ENCODE results near the gene UBE2J1.
A peak's percentile ranks its signal among the peaks of the same experiment; 100 is the strongest.

The UBE2J1 gene

GRCh38 chr6:89302195-89302770 lies 50.2 kb downstream of the UBE2J1 start:
- H2BK12ac ChIP-seq (ENCODE audit: low read length): no peak overlapping the region
- H4K8ac ChIP-seq (ENCODE audit: low read depth, low read length): no peak overlapping the region
- no CpG with 5 or more reads among the region's 22 CpGs for WGBS (ENCODE audit: extremely low coverage, insufficient coverage, insufficient read length)

DNA sequence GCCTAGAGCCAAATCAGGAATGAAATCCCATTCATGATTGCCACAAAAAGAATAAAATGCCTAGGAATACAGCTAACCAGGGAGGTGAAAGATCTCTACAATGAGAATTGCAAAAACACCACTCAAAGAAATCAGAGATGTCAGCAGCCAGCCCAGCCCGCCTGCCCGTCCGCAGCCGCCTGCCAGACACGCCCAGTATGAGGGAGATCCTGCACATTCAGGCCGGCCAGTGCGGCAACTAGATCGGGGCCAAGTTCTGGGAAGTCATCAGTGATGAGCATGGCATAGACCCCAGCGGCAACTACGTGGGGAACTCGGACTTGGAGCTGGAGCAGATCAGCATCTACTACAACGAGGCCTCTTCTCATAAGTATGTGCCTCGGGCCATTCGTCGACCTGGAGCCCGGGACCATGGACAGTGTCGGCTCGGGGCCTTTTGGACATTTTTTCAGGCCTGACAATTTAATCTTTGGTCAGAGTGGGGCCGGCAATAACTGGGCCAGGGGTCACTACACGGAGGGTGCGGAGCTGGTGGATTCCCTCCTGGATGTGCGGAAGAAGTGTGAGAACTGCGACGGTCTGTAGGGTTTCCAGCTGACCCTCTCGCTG lies 50.8 kb downstream of the UBE2J1 start:
- no peak overlapping the region for H2BK5ac ChIP-seq (ENCODE audit: low read depth, low read length, poor library complexity)

More at GRCh38 chr6:89302195-89302770, 50.2 kb downstream of the UBE2J1 start:
- Histone ChIP-seq H3K79me1 (ENCODE audit: low read length) (no peaks in the 10 kb centered on the region), H3K4me2 (ENCODE audit: low read length) (no peak overlapping the region), H3K36me3 (ENCODE audit: control insufficient read depth in 1 of 2, insufficient read depth in 2 of 2, low read length in 2 of 2) (no peaks in the 10 kb centered on the region), H3K18ac (ENCODE audit: low read length) (no peak overlapping the region), H3K23ac (ENCODE audit: low read length) (no peak overlapping the region), H3K14ac (ENCODE audit: low read length) (no peak overlapping the region), H3K9me3 (ENCODE audit: insufficient read depth, low read depth, low read length) (peaks cover 10% of the 10 kb centered on the region), H2BK5ac (ENCODE audit: low read depth, low read length, poor library complexity) (no peak overlapping the region), H4K91ac (ENCODE audit: low read depth, low read length) (no peak overlapping the region), H3K4me1 (ENCODE audit: control insufficient read depth in 1 of 2, insufficient read depth in 2 of 2, low read length in 2 of 2) (no peaks in the 10 kb centered on the region), H3K9ac (ENCODE audit: low read length) (no peak overlapping the region), H3K4ac (ENCODE audit: low read depth, low read length) (no peak overlapping the region), H3K27ac (ENCODE audit: low read depth, low read length) (no peak overlapping the region), H2AFZ (ENCODE audit: insufficient read depth, low read length, poor library complexity) (no peak overlapping the region), H2AK5ac (ENCODE audit: low read length) (no peak overlapping the region), H2BK120ac (ENCODE audit: insufficient read depth, low read length, poor library complexity) (no peak overlapping the region), H3K79me2 (ENCODE audit: control insufficient read depth, insufficient read depth, low read length, poor library complexity) (no peaks in the 10 kb centered on the region), H3K4me3 (ENCODE audit: low read depth, low read length) (no peak overlapping the region), H3K27me3 (ENCODE audit: insufficient read depth, low read length) (no peaks in the 10 kb centered on the region), H4K12ac (ENCODE audit: low read depth, low read length) (no peak overlapping the region)
- DNase-seq: no peak

GRCh38 chr6:89299466-89299850 lies 53.1 kb downstream of the UBE2J1 start:
- no CpG with 5 or more reads among the region's 7 CpGs for WGBS (ENCODE audit: extremely low coverage, insufficient coverage, insufficient read length)
- H4K91ac ChIP-seq (ENCODE audit: low read depth, low read length): no peak overlapping the region
- no peaks in the 10 kb centered on the region for H3K79me1 ChIP-seq (ENCODE audit: low read length)
- no peak overlapping the region for H3K23ac ChIP-seq (ENCODE audit: low read length)
- no peak overlapping the region for H3K4ac ChIP-seq (ENCODE audit: low read depth, low read length)
- H2BK12ac ChIP-seq (ENCODE audit: low read length): no peak overlapping the region
- H3K36me3 ChIP-seq (ENCODE audit: control insufficient read depth in 1 of 2, insufficient read depth in 2 of 2, low read length in 2 of 2): no peaks in the 10 kb centered on the region
- H3K4me3 ChIP-seq (ENCODE audit: low read depth, low read length): no peak overlapping the region
- H3K14ac ChIP-seq (ENCODE audit: low read length): no peak overlapping the region
- H3K27me3 ChIP-seq (ENCODE audit: insufficient read depth, low read length): no peaks in the 10 kb centered on the region
- H2AK5ac ChIP-seq (ENCODE audit: low read length): no peak overlapping the region
- no peak overlapping the region for H2BK120ac ChIP-seq (ENCODE audit: insufficient read depth, low read length, poor library complexity)
- H2AFZ ChIP-seq (ENCODE audit: insufficient read depth, low read length, poor library complexity): no peak overlapping the region
- H3K18ac ChIP-seq (ENCODE audit: low read length): no peak overlapping the region
- H3K27ac ChIP-seq (ENCODE audit: low read depth, low read length): no peak overlapping the region
- H4K12ac ChIP-seq (ENCODE audit: low read depth, low read length): no peak overlapping the region
- H3K4me1 ChIP-seq (ENCODE audit: control insufficient read depth in 1 of 2, insufficient read depth in 2 of 2, low read length in 2 of 2): no peaks in the 10 kb centered on the region
- no peak overlapping the region for H2BK5ac ChIP-seq (ENCODE audit: low read depth, low read length, poor library complexity)
- no peaks in the 10 kb centered on the region for H3K79me2 ChIP-seq (ENCODE audit: control insufficient read depth, insufficient read depth, low read length, poor library complexity)
- DNase-seq: no peak
- no peak overlapping the region for H4K8ac ChIP-seq (ENCODE audit: low read depth, low read length)
- no peak overlapping the region for H3K4me2 ChIP-seq (ENCODE audit: low read length)
- H3K9me3 ChIP-seq (ENCODE audit: insufficient read depth, low read depth, low read length): peaks cover 10% of the 10 kb centered on the region
- H3K9ac ChIP-seq (ENCODE audit: low read length): no peak overlapping the region

More for the DNA sequence above, 50.8 kb downstream of the UBE2J1 start:
- H4K12ac ChIP-seq (ENCODE audit: low read depth, low read length): no peak overlapping the region
- peak; percentile 17 to 43 for DNase-seq
- no peak overlapping the region for H4K91ac ChIP-seq (ENCODE audit: low read depth, low read length)
- no peak overlapping the region for H2AK5ac ChIP-seq (ENCODE audit: low read length)
- H3K4ac ChIP-seq (ENCODE audit: low read depth, low read length): no peak overlapping the region
- H3K9ac ChIP-seq (ENCODE audit: low read length): no peak overlapping the region
- H3K14ac ChIP-seq (ENCODE audit: low read length): no peak overlapping the region
- H3K4me3 ChIP-seq (ENCODE audit: low read depth, low read length): no peak overlapping the region
- H3K79me2 ChIP-seq (ENCODE audit: control insufficient read depth, insufficient read depth, low read length, poor library complexity): no peaks in the 10 kb centered on the region
- H3K27ac ChIP-seq (ENCODE audit: low read depth, low read length): no peak overlapping the region
- H3K4me2 ChIP-seq (ENCODE audit: low read length): no peak overlapping the region
- H3K79me1 ChIP-seq (ENCODE audit: low read length): no peaks in the 10 kb centered on the region
- no peak overlapping the region for H2AFZ ChIP-seq (ENCODE audit: insufficient read depth, low read length, poor library complexity)
- no peak overlapping the region for H3K23ac ChIP-seq (ENCODE audit: low read length)
- no peak overlapping the region for H3K18ac ChIP-seq (ENCODE audit: low read length)
- no peaks in the 10 kb centered on the region for H3K4me1 ChIP-seq (ENCODE audit: control insufficient read depth in 1 of 2, insufficient read depth in 2 of 2, low read length in 2 of 2)
- no CpG with 5 or more reads among the region's 25 CpGs for WGBS (ENCODE audit: extremely low coverage, insufficient coverage, insufficient read length)
- no peaks in the 10 kb centered on the region for H3K27me3 ChIP-seq (ENCODE audit: insufficient read depth, low read length)
- H4K8ac ChIP-seq (ENCODE audit: low read depth, low read length): no peak overlapping the region
- peaks cover 10% of the 10 kb centered on the region for H3K9me3 ChIP-seq (ENCODE audit: insufficient read depth, low read depth, low read length)
- H2BK120ac ChIP-seq (ENCODE audit: insufficient read depth, low read length, poor library complexity): no peak overlapping the region
- no peaks in the 10 kb centered on the region for H3K36me3 ChIP-seq (ENCODE audit: control insufficient read depth in 1 of 2, insufficient read depth in 2 of 2, low read length in 2 of 2)
- no peak overlapping the region for H2BK12ac ChIP-seq (ENCODE audit: low read length)

- no peak overlapping the region for H3K18ac ChIP-seq (ENCODE audit: low read length)
- H3K14ac ChIP-seq (ENCODE audit: low read length): no peak overlapping the region
- no CpG with 5 or more reads among the region's 4 CpGs for WGBS (ENCODE audit: extremely low coverage, insufficient coverage, insufficient read length)
- H2AK5ac ChIP-seq (ENCODE audit: low read length): no peak overlapping the region
- no peaks in the 10 kb centered on the region for H3K27me3 ChIP-seq (ENCODE audit: insufficient read depth, low read length)
- no peak overlapping the region for H3K23ac ChIP-seq (ENCODE audit: low read length)
- no peaks in the 10 kb centered on the region for H3K79me2 ChIP-seq (ENCODE audit: control insufficient read depth, insufficient read depth, low read length, poor library complexity)
- no peak overlapping the region for H3K27ac ChIP-seq (ENCODE audit: low read depth, low read length)
- no peak overlapping the region for H2AFZ ChIP-seq (ENCODE audit: insufficient read depth, low read length, poor library complexity)
- no peak overlapping the region for H4K8ac ChIP-seq (ENCODE audit: low read depth, low read length)
- H3K79me1 ChIP-seq (ENCODE audit: low read length): no peaks in the 10 kb centered on the region
- no peaks in the 10 kb centered on the region for H3K4me1 ChIP-seq (ENCODE audit: control insufficient read depth in 1 of 2, insufficient read depth in 2 of 2, low read length in 2 of 2)
- no peak overlapping the region for H3K4ac ChIP-seq (ENCODE audit: low read depth, low read length)
- H4K91ac ChIP-seq (ENCODE audit: low read depth, low read length): no peak overlapping the region
- DNase-seq: peak in 1 of 2 donors; percentile 14
- H4K12ac ChIP-seq (ENCODE audit: low read depth, low read length): no peak overlapping the region
- H2BK12ac ChIP-seq (ENCODE audit: low read length): no peak overlapping the region
- H2BK5ac ChIP-seq (ENCODE audit: low read depth, low read length, poor library complexity): no peak overlapping the region
- no peak overlapping the region for H3K9ac ChIP-seq (ENCODE audit: low read length)
- no peak overlapping the region for H3K4me3 ChIP-seq (ENCODE audit: low read depth, low read length)
- no peak overlapping the region for H3K4me2 ChIP-seq (ENCODE audit: low read length)
- H3K9me3 ChIP-seq (ENCODE audit: insufficient read depth, low read depth, low read length): peaks cover 10% of the 10 kb centered on the region
- no peaks in the 10 kb centered on the region for H3K36me3 ChIP-seq (ENCODE audit: control insufficient read depth in 1 of 2, insufficient read depth in 2 of 2, low read length in 2 of 2)
- H2BK120ac ChIP-seq (ENCODE audit: insufficient read depth, low read length, poor library complexity): no peak overlapping the region
Observed at GRCh38 chr6:89298680-89299465, 53.6 kb downstream of the UBE2J1 start.

All from trophoblast cell (in vitro differentiated cells and primary cell).